Sciatic nerve (tissue), 2 donors: ENCODE data around the gene TXNDC17. TPM values are rescaled to one million over a fixed set of nuclear protein-coding genes. Genes with fewer than 3 reads are reported as not detected.
"Not testable (repeated sequence)": the region's sequence is repeated elsewhere in the genome, so short reads cannot be mapped to it uniquely, and the experiment has no call there.

Experiments
- ATAC-seq: fragments of 200-7000 bp; cut with Tn5 transposase; one replicate; pipeline ENCODE4 v1.9.1; 2020; ENCODE audit warnings: mild to moderate bottlenecking, moderate library complexity
- DNase-seq: peaks from one replicate; pipeline ENCODE4 v3.0.0-alpha.2; 2020; ENCODE audit warnings: low spot score
- intact Hi-C: fragments of 100-400 bp; cut with DNase I; formaldehyde crosslinking; loops from one replicate; pipeline ENCODE4 v1.14.2; 2022
- total RNA-seq: library from RNA; stranded (reverse); fragmentation: NEBNext Ultra II Directional; extraction: Animal tissue kit (Norgen Biotek cat#: 25700); gene quantifications from one replicate; pipeline ENCODE4 v1.2.1, GENCODE V29; 2021
- donor health status: DM: no; HTN: no; CAD: no.
- donor health status: DM: no; HTN: no; CAD: no.

TXNDC17 gene
- total RNA-seq, 1 donor from 2014 or later, result 27.3 TPM

- intact Hi-C loops, result loop anchor here (10.0 kb wide), 1 partner anchor 169 kb away; no protein-coding TSS in a partner anchor
- DNase-seq (no peak), ATAC-seq (no peak)
Measured at GRCh38 chr17:6675201-6675825, 34.5 kb downstream of the TXNDC17 start.

- DNase-seq (no peak), ATAC-seq (no peak)
- intact Hi-C loops, result loop anchor here (10.0 kb wide), 1 partner anchor 168 kb away; no protein-coding TSS in a partner anchor
Measured at GRCh38 chr17:6676802-6677157, 35.9 kb downstream of the TXNDC17 start.

DNA sequence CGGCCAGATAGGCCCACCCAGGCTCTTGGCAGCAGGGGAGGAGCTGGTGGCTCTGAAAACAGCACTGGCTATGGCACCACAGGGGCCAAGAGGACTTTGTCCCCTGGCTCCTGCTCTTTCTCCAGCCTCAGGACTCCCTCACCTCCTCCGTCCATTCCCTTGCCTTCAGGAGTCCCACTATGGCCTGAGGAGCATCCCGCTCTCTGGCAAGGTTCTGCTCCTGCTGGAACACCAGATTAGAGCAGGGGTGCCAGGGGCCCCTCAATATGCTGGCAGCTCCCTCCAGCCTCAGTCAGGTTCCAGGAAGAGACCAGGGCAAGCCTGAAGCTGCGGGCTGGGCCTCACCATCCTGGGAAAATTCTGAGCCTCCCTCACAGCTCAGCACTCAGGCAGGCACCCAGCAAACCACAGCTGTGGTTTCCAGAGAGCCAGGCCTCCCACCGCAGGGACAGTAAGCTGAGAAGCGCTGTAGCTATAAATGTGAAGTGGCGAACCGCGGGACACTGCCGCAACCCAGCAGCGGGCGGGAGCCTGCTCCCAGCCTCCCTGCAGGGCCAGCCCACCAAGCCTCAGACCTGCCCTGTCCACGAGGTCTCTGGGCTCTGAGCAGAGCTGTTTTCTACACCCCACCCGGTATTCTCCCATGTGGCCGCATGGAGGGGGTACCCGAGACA, 36.4 kb downstream of the TXNDC17 start:
- ATAC-seq, result no peak
- DNase-seq, result no peak
- intact Hi-C loops, result loop anchor here (10.0 kb wide), 1 partner anchor 168 kb away; no protein-coding TSS in a partner anchor

GRCh38 chr17:6677946-6678345, 37.1 kb downstream of the TXNDC17 start:
- intact Hi-C loops, result loop anchor here (10.0 kb wide), 1 partner anchor 167 kb away; no protein-coding TSS in a partner anchor
- DNase-seq, result no peak
- no peak for ATAC-seq

DNA sequence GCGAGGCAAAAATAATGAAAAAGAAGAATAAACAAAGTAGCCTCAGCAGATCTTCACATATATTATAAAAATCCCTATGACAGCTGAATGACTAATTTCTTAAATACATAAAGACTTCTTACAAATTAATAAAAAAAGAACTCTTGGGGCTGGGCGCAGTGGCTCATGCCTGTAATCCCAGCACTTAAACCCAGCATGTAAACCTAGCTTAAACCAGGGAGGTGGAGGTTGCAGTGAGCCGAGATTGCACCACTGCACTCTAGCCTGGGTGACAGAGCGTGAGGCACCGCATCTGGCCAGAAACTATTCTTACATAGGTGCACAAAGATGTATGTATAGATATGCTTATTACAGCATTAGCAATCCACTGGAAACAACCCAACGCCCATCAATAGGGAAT, 38.4 kb downstream of the TXNDC17 start:
- ATAC-seq (no peak), DNase-seq (no peak)
- intact Hi-C loops, result loop anchor here (10.0 kb wide), 1 partner anchor 166 kb away; no protein-coding TSS in a partner anchor

DNA sequence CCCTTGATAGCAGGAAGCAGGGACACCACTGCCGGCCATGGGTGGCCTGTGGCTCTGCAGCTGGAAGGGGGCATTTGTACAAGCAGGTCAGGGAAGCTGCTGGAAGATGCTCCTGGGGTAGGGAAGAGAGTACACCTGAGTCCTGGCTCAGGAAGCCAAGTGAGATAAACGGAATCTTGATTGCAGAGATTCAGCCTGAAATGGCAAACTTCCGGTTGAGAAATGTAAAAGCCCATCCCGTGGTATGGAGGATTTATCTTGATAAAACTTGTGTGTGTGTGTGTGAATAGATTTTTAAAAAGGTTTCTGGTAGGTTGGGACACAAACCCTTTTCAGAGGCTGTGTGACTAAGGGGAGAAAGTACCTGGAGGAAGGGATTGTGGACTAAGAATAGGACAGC, 40.3 kb downstream of the TXNDC17 start:
- no peak for ATAC-seq

GRCh38 chr17:6681671-6682070, 40.8 kb downstream of the TXNDC17 start:
- DNase-seq (no peak), ATAC-seq (no peak)
- intact Hi-C loops, result no loop called here

More for the DNA sequence above, 40.3 kb downstream of the TXNDC17 start:
- DNase-seq, result no peak
- intact Hi-C loops, result no loop called here

DNA sequence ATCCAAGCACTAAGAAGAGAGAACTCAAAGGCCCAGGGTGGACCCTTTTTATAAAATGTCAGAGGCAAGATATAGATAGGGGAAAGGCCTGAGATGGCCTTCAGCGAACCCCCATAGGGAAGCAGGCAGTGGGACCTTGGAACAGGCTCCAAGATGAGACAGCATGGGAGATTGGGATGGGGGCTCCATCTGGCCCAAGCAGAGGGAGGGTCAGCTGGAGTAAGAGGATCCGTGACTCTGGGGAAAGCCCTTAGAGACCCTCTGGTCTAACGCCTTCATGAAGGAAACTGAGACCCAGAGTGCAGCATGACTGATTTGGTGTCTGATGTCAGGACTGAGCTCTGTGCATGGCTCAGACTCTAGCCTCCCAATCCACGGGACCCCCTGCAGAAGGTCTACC, 41.5 kb downstream of the TXNDC17 start:
- intact Hi-C loops, result no loop called here
- DNase-seq (no peak), ATAC-seq (no peak)

DNA sequence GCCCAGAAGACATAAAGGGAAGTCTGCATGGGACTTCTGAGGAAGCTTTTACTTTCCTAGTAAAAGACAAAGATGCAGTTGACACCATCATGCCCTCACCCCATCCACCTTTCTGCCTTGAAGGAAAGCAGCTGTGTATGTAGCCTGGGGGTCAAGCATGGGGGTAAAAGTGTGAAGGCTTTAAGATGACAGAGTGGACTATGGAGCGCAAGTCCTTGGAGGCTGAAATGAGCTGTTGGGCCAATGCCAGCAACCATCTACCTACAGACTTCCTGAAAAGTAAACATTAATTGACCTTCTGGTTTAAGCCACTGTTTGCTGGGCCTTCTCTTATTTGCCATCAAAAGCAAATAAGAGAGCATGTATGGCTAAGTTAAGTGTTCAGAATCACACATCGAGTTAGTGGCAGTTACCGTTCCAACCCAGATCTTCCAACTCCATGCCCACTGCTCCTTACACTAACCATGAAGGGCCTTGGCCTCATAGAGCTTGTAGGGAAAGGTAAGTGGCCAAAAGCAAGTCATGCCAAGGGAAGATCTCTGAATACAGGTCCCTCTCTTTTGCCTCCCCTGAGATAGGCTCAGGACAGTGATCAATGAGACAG, 42.3 kb downstream of the TXNDC17 start:
- DNase-seq (no peak), ATAC-seq (no peak)
- intact Hi-C loops, result no loop called here

GRCh38 chr17:6683730-6684459, 43.0 kb downstream of the TXNDC17 start:
- intact Hi-C loops, result no loop called here
- ATAC-seq (no peak), DNase-seq (no peak)

GRCh38 chr17:6684460-6684783, 43.6 kb downstream of the TXNDC17 start:
- intact Hi-C loops, result no loop called here
- DNase-seq (no peak), ATAC-seq (no peak)

DNA sequence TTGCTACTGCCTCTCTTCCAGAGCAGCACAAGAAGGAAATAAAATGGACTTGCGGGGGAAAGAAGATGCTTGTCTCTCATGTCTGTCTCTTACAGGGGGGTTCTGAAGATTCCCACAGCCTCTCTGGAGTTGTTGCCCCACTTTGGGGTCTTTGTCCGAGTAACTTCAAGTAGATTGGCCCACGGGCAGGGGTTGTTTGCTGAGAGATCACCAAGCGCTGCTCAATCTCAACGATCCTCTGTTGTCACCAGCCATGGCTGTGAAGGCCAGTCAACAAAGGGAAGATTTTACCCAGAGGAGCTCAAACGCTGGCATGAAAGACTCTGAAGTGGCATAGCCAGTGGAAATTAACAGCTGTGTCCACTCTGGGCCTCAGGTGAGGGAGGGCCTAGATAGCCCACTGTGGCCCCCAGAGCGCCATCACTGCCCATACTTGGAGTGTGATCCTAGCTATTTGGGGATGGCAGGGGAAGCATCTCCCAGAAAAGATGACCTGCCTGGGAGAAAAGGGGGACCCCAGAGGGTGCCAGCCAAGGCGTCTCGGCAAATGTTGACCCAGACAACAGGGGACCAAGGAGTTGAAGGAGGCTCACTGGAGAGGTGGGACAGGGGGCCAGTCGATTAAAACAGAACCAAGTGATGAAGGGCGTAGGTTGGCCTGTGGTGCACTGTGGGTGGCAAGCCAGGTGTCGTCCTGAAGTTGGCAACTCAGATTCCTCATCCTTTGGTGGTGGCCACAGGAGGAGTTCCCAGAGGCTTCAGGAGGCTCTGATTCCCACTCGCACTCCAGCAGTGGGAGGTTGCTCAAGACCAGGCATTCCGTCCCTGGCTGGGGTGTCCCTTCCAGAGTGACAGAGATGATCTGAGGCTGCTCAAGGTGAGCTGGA, 44.3 kb downstream of the TXNDC17 start:
- DNase-seq (no peak), ATAC-seq (no peak)
- intact Hi-C loops, result no loop called here

- intact Hi-C loops, result no loop called here
- DNase-seq, result no peak
- ATAC-seq, result no peak
Measured at GRCh38 chr17:6686026-6686425, 45.2 kb downstream of the TXNDC17 start.

GRCh38 chr17:6688944-6689343, 48.1 kb downstream of the TXNDC17 start:
- no peak for DNase-seq
- ATAC-seq, result no peak
- intact Hi-C loops, result no loop called here

GRCh38 chr17:6690641-6691040, 49.8 kb downstream of the TXNDC17 start:
- ATAC-seq (no peak), DNase-seq (no peak)
- intact Hi-C loops, result no loop called here

GRCh38 chr17:6691546-6691945, 50.7 kb downstream of the TXNDC17 start:
- intact Hi-C loops, result no loop called here
- no peak for DNase-seq

GRCh38 chr17:6691958-6692357, 51.1 kb downstream of the TXNDC17 start:
- intact Hi-C loops, DNase-seq, ATAC-seq: not testable (repeated sequence)

More at GRCh38 chr17:6691546-6691945, 50.7 kb downstream of the TXNDC17 start:
- ATAC-seq, result no peak
